RKO (cell line): ENCODE data around the gene ROCK1.
"Not testable (repeated sequence)": the region's sequence is repeated elsewhere in the genome, so short reads cannot be mapped to it uniquely, and the experiment has no call there.

Experiments
- DNase-seq: peaks from one replicate; pipeline ENCODE4 v3.0.0-alpha.2; 2016; ENCODE audit warnings: low spot score

ROCK1 gene

GRCh38 chr18:21052385-21052784 lies 59.2 kb downstream of the ROCK1 start:
- no peak for DNase-seq

GRCh38 chr18:21051620-21052019 lies 60.0 kb downstream of the ROCK1 start:
- no peak for DNase-seq

- no peak for DNase-seq
Observed at GRCh38 chr18:21049306-21049705, 62.3 kb downstream of the ROCK1 start.

DNA sequence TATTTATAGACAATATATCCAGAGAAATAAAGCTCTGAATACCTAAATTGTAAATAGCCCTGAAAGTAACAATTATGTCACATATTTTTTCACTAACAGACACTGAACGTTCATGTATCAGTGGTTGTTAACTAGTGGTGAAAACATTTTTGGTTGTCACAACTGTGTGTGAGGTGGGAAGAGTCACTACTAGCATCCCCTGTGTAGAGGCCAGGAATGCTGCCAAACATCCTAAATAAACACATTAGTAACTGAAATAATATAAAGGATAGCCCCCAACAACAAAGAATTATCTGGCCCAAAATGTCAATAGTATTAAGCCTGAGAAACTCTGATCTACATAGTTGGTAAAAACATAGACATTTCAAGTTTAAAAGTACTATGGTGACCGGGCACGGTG lies 64.5 kb downstream of the ROCK1 start:
- DNase-seq = no peak

- no peak for DNase-seq
Observed at GRCh38 chr18:21040466-21040865, 71.1 kb downstream of the ROCK1 start.

DNA sequence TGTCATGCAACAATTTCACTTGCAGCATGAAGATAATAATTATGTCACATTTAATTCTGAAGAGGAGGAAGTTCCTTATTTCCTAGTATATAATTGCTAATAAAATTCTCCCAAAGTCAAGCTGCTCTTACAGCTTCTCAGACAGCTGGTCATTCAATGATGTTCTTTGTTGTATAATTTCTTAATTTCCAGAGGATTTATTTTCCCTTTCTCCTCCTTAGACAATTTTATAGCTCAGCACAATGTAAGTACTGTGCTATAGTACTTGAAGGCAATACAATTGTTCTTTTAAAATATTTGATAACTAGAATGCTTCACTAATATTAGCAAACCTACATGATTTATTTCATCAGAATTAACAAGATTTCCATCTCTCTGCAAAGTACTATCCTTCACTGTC lies 73.4 kb downstream of the ROCK1 start:
- DNase-seq = no peak

DNA sequence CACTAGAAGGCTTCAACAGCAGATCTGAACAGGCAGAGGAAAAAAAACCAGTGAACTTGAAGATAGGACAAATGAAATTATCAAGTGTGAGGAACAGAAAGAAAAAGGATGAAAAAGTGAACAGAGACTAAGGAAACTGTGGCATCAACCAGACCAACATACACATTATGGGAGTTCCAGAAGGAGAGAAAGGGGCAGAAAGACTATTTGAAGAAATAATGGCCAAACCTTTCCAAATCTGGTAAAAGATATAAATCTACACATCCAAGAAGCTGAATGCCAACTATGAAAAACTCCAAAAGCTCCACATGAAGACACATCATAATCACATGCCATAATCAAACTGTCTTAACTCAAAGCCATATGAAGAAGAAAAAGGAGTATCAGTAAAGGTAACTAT lies 79.8 kb downstream of the ROCK1 start:
- no peak for DNase-seq

DNA sequence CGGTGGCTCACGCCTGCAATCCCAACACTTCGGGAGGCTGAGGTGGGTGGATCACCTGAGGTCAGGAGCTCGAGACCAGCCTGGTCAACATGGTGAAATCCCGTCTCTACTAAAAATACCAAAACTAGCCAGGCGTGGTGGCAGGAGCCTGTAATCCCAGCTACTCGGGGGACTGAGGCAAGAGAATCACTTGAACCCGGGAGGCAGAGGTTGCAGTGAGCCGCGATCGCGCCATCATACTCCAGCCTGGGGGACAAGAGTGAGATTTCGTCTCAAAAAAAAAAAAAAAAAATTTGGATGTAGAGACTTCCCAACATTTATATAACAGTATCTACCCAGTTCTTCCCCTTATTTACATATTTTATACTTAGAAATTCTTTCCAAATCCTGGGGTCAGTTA lies 93.4 kb downstream of the ROCK1 start:
- not testable (repeated sequence) for DNase-seq

DNA sequence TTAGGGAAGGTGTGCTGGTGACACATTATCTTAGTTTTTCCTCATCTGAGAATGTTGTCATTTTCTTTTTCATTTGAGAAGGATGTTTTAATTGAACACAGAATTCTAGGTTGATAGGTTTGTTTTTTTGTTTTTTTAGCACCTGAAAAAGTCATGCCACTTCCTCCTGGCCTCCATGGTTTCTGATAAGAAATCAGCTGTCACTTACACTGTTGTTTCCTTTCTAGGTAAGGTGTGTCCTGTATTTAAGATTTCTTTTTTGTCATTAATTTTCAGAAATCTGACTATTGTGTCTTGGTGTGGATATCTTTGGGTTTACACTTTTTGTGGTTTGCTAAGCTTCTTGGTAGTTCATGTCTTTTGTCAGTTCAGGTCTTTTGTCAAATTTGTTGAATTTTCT lies 99.3 kb downstream of the ROCK1 start:
- no peak for DNase-seq

GRCh38 chr18:21004726-21005125 lies 106.9 kb downstream of the ROCK1 start:
- DNase-seq = no peak

DNA sequence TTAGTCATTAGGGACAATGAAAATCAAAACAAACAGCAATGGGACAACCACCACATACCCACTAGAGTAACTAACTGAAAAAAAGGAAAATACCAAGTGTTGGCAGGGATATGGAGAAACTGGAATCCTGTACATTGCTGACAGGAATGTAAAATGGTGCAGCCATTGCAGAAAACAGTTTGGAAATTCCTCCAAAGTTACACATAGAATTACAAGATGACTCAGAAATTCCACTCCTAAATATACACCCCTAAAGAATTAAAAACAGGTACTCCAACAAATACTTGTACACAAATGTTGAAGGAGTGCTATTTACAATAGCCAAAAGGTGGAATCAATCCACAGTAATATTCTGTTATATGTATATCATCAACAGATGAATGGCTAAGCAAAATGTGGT lies 110.9 kb downstream of the ROCK1 start:
- peak; percentile 41 for DNase-seq

- DNase-seq = no peak
Observed at GRCh38 chr18:20997371-20997770, 114.2 kb downstream of the ROCK1 start.

DNA sequence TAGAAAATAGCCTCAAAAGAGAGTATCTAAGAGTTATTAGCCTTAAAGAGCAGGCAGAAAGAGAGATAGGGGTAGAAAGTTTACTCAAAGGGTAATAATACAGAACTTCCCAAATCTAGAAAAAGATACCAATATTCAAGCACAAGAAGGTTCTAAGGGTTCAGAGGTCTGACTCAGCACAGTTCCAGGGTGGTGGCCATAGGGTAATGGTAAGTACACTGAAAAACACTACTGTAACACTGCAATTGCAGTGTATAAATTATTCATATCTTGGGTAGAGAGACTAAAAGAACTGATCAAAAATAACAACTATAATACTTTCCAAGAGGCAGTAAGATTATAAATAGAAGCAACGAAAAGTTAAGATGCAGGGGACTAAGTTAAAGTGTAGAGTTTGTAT lies 115.2 kb downstream of the ROCK1 start:
- no peak for DNase-seq

GRCh38 chr18:20988726-20989125 lies 122.9 kb downstream of the ROCK1 start:
- DNase-seq = no peak

GRCh38 chr18:20975077-20975476 lies 136.5 kb downstream of the ROCK1 start:
- DNase-seq = no peak

DNA sequence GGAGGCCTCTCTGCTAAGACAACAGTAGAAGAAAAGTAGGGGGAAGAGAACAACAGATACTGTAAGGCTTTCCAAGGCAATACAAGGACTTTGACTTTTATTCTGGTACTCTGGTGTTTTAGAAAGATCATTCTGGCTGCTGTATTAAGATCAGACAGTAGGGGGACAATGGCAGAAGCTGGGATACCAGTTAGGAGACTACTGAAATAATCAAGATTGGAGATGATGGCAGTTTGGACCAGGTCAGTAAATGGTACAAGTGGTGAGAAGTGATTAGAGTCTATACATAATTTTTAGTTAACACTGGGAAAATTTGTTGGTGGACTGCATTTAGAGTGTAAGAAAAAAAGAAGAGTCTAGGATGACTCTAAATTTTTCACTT lies 139.7 kb downstream of the ROCK1 start:
- DNase-seq = peak; percentile 41

DNA sequence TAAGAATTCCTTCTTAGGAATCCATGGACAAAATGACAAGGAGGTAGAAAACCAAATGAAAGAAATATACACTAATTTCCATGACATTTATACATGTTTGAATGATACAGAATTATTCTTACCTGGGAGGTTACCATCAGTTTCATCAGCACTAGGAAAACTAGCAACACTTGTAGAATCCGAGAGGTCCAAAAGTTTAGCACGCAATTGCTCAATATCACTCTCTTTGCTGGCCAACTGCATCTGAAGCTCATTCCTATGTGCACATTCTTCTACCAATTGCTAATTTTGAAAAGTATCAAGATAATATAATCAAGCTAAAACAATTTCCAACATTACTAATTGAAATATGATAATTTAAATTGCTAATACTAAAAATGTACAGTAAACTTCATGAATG lies 144.8 kb downstream of the ROCK1 start:
- no peak for DNase-seq

- no peak for DNase-seq
Observed at GRCh38 chr18:20963027-20963426, 148.6 kb downstream of the ROCK1 start.

DNA sequence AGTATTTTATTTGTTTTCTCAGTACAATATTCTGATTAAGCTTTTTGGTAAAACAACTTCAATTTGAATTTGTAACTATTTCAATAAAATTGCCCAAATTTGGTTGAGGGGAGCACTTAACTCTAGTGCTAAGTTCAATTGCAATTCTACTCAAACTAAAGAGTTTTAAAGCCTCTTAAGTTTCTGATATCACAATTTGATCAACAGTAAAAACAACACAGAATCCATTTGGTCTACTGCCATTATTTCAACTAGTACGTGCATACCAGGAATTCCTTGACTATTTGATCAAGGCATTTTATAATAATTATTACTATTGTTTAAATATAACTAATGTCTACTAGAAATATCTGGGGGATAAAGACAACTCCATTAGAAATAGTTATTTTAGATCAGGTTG lies 150.9 kb downstream of the ROCK1 start:
- DNase-seq = no peak

GRCh38 chr18:20950827-20951226 lies 160.8 kb downstream of the ROCK1 start:
- DNase-seq = not testable (repeated sequence)
